Body of pancreas (tissue), 4 donors: ENCODE measurements around the gene RECQL.

Experiments used
- POLR2A ChIP-seq, 3 donors: fragments of 450-650 bp; IDR thresholded peaks; one replicate each; pipeline ENCODE4 v1.6.1; 2016; ENCODE audit warnings: antibody characterized with exemption in 3 of 3, mild to moderate bottlenecking in 2 of 3
- TF ChIP-seq, protein P1 (sequence below), 7 experiments: fragments of 450-650 bp in 4 of 7; fragments of 200-600 bp in 3 of 7; sonication (generic) in 3 of 7; IDR thresholded peaks; one replicate each; pipeline ENCODE4 v1.5.1; 2016 to 2019; ENCODE audit warnings: antibody characterized with exemption in 7 of 7

DNA sequence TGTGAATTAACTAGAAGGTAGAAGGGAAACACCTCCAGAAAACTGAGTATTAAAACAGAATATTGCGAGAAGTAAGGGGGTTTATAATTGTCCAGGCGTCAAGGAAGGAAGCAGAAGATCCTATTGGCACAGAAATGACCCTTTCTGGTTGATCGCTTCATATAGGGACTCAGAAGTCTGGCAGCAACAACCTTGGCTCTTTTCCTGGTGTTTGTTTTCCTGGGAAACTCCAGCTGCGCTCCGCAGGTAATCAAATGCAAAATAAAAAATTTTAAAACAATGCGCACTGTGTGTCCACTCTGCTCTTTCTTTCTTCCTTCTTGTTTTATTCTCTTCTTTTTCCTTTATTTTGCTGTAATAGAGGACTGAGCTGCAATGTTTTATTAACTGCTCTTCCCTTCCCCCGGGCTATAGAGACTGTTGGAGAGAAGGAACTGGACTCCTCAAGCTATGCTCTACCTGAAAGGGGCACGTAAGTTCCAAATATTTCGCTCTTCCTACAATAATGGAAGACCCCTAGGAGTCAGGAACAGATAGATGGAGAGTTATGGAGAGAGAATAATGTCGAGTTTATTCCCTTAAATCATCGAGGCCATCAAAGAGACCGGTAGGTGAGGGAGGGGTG is 25.4 kb upstream of the RECQL start:
- TF ChIP-seq, protein P1, sequence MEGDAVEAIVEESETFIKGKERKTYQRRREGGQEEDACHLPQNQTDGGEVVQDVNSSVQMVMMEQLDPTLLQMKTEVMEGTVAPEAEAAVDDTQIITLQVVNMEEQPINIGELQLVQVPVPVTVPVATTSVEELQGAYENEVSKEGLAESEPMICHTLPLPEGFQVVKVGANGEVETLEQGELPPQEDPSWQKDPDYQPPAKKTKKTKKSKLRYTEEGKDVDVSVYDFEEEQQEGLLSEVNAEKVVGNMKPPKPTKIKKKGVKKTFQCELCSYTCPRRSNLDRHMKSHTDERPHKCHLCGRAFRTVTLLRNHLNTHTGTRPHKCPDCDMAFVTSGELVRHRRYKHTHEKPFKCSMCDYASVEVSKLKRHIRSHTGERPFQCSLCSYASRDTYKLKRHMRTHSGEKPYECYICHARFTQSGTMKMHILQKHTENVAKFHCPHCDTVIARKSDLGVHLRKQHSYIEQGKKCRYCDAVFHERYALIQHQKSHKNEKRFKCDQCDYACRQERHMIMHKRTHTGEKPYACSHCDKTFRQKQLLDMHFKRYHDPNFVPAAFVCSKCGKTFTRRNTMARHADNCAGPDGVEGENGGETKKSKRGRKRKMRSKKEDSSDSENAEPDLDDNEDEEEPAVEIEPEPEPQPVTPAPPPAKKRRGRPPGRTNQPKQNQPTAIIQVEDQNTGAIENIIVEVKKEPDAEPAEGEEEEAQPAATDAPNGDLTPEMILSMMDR (IDR thresholded peaks at IDR 0.05), result no peak
- no peak for TF ChIP-seq POLR2A (IDR thresholded peaks at IDR 0.05)
